GM23248 (cell line): Measurements from ENCODE around the gene SMYD1.

Experiments used
- EZH2 ChIP-seq: fragments of 200-600 bp; sonication (generic); IDR thresholded peaks from 2 replicates; pipeline ENCODE4 v1.6.1; 2018; ENCODE audit warnings: antibody characterized with exemption, mild to moderate bottlenecking; ENCODE audit not compliant: insufficient read depth, poor library complexity, severe bottlenecking
- EZH2phosphoT487 ChIP-seq: fragments of 200-600 bp; sonication (generic); IDR thresholded peaks from 2 replicates; pipeline ENCODE4 v1.6.1; 2018; ENCODE audit warnings: antibody characterized with exemption, moderate library complexity, mild to moderate bottlenecking, low read depth; ENCODE audit not compliant: insufficient read depth

DNA sequence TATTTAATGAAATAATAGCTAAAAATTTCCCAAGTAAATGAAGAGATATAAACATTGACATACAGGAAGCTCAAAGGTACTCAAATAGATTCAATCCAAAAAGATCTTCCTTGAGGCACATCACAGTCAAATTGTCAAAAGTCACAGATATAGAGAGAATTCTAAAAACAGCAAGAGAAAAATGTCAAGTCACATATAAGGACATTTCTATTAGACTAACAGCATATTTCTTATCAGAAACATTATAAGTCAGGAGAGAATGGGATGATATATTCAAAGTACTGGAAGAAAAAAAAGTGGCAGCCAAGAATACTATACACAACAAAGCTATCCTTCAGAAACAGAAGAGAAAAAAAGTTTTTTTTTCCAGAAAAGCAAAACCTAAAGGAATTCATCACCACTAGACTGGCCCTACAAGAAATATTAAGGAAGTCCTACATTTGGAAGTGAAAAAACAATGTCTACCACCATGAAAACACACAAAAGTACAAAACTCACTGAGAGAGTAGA is 81.4 kb downstream of the SMYD1 start:
- no peak for TF ChIP-seq EZH2
- TF ChIP-seq EZH2phosphoT487 = no peak
